NCI-H187 (cell line): ENCODE results near the gene NHERF1.

ENCODE experiments used
- DNase-seq, 2 experiments: peaks; one replicate each; lab custom pipeline; 2025; lab: John Stamatoyannopoulos, UW

NHERF1 gene

GRCh38 chr17:74768069-74768762 is 19.8 kb downstream of the NHERF1 start:
- DNase-seq: no peak

DNA sequence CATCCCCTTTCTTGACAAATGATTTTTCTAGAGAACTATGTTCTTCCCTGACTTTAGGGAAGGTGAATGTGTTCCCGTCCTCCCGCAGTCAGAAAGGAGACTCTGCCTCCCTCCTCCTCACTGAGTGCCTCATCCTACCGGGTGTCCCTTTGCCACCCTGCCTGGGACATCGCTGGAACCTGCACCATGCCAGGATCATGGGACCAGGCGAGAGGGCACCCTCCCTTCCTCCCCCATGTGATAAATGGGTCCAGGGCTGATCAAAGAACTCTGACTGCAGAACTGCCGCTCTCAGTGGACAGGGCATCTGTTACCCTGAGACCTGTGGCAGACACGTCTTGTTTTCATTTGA is 20.3 kb downstream of the NHERF1 start:
- DNase-seq: no peak

GRCh38 chr17:74769266-74769855 is 20.9 kb downstream of the NHERF1 start:
- DNase-seq: no peak

- no peak for DNase-seq
Measured at GRCh38 chr17:74769856-74770497, 21.5 kb downstream of the NHERF1 start.

DNA sequence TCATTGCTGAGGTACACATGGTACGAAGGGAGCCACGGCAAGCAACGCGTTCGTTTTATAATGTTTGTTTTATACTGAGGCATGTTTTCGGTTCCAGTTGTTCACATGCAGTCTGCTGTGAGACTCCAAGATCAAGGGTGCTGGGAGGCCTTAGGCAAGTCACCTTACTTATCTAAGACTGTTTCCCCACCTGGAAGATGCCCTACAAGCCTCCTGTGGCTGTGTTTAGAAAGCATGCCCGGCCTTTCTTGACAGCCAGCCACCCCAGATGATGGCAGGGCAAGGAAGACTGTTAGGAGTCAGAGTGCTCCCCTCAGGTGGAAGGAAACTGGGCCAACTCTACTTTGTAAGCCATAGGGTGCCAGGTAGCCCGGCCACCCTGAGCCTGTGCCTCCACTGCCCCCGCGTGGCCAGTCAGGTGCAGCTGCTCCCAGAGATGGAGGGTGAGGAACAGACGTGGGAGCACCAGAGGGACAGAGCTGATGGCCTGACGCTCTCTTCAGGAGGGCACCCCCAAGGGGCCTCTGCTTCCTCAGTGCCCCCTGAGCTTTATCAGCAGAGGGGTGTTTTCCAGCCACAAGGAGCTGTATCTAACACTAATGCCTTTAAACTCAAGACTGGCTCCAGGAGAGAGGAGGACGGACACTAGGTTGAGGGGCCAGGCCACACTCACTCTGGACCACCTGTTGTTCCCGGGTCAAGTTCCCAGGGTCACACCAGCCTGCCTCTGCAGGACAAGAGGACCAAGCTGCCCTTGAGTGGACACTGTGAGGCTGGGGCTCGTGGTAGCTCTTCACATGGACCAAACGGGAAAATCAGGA is 22.3 kb downstream of the NHERF1 start:
- peak in 1 of 2 experiments; percentile 15 for DNase-seq

GRCh38 chr17:74771319-74771914 is 23.0 kb downstream of the NHERF1 start:
- no peak for DNase-seq

DNA sequence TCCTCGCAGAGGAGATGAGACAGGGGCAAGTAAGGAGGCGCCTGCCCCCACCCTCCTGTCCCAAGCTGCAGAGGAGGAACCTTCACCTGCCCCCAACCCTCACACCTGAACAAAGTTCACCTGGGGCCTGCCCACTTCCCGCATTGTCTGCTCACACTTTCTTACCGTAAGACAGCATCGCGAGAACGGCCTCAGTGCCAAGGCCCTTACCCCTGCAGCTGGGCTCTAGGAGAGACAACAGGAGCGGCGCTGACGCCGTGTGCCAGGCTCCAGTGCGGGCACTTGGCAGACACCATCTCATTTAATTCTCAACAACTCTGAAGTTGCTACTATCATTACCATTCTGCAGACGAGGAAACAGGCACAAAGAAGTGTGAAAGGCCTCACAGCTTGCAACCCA is 23.6 kb downstream of the NHERF1 start:
- no peak for DNase-seq

GRCh38 chr17:74773414-74773813 is 25.0 kb downstream of the NHERF1 start:
- no peak for DNase-seq

- DNase-seq: no peak
Measured at GRCh38 chr17:74773871-74774286, 25.5 kb downstream of the NHERF1 start.

DNA sequence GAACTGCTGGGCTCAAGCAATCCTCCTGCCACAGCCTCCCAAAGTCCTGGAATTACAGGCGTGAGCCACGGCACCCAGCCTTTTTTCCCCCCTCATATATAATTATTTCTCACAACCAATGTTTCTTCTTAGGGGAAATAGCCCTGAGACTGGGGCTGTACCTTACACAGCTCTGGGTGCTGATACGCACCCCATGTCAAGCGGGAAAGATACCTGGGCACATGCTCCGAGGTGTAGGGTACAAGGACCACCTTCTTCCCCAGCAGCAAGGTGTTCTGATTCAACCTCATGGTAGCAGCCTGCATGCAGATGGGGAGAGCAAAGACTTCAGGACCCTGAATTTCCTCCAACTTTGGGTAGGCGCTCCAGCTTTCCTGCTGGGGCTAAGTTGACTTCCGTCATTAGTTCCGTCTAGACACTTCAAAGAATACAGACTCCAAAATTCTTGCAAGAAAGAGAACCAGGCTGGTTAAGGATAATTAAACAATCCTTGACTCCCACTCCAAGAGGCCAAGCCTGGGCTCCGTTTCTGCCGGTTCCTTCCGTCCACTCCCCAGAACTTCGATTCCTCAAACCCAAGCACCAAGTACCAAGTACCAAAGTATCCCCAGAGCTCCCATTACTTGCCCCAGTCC is 27.1 kb downstream of the NHERF1 start:
- no peak for DNase-seq

DNA sequence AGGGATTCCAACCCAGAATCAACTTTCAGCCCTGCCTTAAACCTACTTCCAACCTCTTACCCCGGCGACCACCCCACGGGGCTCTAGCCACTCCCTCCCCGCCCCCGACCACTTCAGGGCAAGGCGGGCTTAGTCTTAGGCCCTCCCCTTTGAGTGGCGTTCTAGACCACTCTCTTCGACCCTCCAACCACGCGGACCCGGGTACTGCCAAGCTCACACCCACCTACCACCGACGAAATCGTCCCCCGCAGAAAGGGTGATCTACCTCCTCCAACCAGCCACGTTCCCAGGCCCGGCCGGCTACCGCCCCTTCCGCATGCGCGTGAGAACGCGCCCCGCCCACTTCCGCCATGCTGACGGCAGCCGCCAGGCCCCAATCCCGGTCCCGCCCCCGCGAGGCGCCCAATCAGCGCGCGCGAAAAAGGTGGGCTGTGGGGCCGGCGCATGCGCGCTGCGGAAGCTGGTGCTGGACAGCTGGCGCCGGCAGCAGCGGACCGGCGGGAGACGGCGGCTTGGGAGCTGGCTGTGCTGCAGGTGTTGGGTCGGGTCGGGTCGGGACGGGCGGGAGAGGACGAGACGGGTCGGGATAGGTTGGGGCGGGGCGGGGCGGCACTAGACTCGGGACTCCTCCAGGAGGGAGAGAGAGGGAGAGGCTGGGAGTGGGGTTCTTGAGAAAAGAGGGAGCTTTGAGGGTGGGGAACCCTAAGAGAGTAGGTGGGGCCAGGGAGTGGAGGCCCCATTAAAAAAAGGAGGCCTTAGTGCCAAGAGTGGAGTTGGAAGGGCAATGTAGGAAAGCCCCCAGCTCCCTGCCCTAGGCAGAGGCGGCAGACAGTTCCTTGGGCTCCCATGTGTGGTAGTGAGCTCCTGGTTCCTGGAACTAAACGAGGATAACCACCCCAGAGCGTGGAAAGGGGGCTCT is 27.9 kb downstream of the NHERF1 start, which contains the start of gene NAT9:
NAT9 (minus strand) TSS at position 302 of the 919 bp plus-strand sequence. CDS start 647 bp downstream, outside the sequence.
- peak; percentile 92 to 96 for DNase-seq

DNA sequence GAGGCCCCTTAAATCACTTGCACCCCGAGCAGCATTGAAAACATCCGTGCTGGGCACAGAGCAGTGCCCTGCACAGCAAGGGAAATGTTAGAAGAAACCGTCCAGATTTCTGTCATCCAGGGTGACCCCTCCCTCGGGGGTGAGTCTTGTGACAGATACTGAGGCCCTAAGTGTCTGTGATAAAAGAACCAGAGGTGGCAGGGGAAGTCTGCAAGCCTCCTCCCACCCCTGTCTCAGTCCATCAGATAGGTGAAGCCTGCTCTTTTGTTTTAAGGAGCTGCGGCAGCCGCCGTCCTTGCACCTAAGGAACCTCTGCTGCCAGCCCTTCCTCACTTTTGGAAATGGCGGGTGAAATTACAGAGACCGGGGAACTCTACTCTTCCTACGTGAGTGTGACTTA is 28.6 kb downstream of the NHERF1 start:
- no peak for DNase-seq

- no peak for DNase-seq
Measured at GRCh38 chr17:74777901-74778515, 29.6 kb downstream of the NHERF1 start.

DNA sequence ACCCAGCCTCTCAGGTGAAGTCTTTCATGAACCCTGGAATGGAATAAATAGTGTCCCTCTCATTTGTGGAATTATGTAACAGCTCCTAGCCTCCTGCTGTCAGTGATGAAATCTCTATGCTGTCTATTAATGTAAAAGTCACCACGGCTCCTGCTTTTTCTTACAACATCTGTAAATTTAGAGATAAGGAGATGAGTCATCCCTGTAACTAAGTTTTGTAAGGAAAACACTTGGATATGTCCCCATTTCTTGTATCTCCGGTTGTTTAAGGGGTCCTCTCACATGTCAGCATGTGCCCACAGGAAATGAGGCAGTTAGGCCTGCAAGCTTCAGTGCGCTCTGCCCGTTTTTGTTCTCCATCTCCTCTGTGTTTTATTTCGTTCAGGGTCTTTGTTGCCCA is 30.5 kb downstream of the NHERF1 start:
- no peak for DNase-seq

DNA sequence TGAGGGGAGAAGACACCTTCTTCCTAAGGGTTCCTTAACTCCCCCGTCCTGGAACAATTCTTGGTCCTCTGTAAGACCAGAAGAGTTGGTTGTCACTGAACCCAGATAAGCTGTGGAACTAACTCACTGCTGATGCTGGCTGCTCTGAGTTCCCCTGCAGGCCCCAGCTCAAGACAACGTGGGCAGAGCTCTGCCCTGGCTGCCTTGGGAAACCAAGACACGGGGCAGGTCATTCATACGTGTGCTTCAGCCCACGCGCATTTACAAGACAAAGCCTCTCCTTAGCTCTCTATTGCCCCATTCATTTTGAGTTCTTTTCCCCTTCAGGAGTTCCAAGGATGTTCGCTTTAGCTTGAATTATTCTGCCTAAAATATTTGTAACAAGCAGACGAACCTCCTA is 31.1 kb downstream of the NHERF1 start:
- DNase-seq: no peak

- no peak for DNase-seq
Measured at GRCh38 chr17:74779948-74780400, 31.5 kb downstream of the NHERF1 start.

GRCh38 chr17:74780443-74781238 is 32.2 kb downstream of the NHERF1 start:
- no peak for DNase-seq

GRCh38 chr17:74782571-74782970 is 34.1 kb downstream of the NHERF1 start:
- no peak for DNase-seq
